AG08395 (cell line): Measurements from ENCODE around the gene SCARB1.

Source experiments
- DNase-seq: peaks from one replicate; pipeline ENCODE4 v3.0.0; 2012; ENCODE audit warnings: mixed read lengths, low spot score

SCARB1 gene

DNA sequence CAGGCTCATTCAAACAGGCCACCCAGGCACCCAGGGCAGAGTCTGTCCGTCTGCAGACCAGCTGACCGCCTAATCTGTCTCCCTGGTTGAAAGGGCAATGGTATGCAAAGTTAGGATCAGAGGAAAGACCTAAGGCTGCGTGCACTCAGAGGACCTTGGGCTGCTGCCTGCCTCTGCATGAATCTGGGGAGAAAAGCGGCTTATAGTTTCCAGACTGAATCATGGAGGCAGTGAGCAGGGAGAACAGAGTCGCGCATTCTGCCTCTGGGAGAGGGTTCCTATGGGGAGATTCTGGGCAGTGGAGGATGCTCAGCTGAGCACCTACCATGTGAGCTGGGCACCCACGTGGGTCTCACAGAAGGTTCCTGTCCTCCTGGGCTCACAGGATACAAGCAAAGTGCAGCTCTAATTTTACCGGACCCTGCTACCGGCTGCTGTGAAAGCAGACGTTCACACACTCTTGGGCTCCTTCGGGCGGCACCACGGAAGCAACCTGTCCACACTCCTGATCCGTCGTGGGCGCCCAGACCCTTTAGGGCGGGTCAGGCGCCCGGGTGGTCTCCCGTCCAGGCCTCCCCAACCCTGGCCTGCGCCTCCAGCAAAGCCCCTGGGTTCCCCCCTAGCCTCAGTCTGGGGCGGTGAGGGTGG lies 772 bp downstream of the SCARB1 start:
- no peak for DNase-seq

DNA sequence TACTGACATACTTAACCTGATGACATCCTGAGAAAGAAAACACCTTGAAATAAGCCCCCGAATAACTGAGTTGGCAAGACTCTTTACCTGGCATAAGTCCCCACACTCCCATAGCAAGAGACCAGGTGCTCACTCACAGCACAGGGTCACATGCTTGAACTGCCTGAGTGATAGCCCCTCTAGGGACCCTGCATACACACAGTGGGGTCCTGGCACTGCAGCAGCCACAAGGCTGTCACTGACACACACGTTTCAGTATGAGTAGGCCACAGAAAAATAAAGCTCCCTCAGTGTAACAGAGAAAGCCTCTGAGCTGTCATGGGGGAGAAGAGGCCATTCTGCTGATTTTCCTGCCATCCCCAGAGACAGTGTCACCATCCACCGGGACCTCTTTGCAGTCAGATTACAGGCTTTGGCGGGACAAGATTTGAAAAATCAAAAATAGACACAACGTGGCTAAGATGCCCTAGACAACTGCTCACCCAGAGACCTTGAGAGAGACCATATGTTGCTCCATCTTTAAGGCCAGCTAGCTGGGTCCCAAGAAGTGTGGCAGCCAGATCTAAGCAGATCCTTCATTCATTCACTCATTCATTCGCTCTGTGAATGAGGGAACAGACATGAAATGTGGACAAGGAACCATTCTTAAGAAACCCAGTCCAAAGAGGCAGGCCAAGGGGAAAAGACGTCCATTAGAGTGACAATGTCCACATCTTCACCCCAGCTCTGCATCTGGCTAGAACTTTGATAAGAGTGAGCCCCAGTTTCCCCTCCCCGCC lies 1.6 kb downstream of the SCARB1 start:
- DNase-seq, result no peak

DNA sequence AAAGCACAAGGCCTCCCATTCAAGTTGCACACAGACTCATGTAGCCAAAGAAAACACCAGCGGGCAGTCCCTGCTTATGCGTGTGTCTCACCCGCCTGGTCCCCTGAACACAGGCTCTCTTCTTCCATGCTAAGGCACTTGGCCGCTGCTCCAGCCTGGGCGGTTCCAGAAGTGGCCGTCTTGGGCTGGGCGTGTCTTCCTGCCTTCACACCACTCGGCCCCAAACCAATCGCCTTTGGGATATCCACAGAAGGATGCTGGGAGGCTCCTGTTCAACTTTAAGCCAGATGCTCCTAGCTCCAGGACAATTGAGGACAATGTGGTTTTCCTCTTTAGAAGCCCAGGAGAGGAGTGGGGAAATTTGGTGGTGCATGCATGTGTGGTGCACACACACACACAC lies 2.2 kb downstream of the SCARB1 start:
- DNase-seq, result peak; percentile 56

DNA sequence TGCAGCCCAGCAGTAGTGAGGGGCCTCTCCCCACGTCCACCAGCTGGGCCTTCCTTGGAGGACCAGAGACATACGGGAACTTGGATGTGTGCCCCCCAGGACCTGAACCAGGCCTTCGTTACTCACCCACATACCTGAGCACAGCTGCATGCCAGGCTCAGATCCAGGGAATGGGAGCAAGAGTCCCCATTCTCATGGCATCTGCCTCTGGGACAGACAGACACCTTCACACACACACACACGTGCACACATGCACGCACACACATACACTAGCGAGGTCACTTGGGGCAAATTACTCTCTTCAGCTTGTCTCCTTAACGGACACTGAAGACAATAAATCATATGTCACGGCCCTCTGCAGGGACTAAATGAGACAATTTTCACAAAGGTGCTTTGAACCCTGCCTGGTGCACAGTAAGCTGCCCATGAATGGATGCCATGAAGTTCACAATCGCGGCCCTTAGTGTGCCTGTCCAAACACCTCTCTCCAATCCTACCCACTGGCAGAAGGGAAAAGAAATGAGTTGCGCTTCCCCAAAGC lies 5.7 kb downstream of the SCARB1 start:
- no peak for DNase-seq

DNA sequence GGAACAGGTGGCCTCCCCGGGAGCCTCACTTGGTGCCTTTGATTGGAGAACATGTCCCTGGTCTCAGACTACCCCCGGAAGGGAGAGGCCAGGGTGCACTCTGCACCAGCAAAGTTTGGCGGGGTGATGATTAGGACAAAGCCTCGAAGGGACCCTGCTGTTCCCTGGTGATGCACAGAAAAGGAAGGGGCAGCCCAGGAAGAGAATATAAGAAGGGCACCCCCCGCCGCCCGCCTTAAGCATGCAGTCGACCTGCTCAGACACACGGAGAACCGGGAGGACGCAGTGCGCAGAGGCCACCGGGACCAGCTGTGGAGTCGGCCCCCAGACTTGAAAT lies 6.9 kb downstream of the SCARB1 start:
- DNase-seq, result no peak

DNA sequence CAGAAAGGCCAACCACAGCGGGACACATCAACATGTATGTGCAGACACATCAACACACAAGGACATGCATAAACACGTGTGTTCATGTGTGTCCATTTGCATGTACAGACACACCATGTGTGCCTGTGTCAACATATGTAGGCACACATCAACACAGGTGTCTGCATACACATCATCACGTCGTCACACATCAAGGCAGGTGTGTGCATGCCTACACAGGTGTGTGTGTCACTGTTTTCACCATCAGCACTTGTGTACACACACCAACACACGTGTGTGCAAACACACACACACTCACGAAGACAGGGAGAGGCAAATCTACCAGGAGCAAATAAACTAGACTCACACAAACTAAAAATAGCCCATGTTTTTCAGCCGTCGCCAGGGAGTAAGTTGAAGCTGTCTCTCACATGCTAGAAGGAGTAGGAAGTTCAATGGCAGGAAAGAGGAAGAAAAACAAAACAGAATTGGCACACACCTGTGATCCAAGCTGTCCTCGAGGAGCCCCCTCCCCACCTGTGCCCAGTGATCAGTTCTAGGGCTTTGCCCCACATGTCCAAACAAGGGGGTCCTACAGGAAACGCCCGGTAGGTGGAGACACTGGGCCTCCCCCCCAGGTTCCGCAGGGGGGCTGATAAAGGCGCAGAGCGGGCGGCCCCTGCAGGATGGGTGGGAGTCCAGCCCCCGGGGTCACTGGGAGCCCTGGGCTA lies 7.4 kb downstream of the SCARB1 start:
- no peak for DNase-seq

DNA sequence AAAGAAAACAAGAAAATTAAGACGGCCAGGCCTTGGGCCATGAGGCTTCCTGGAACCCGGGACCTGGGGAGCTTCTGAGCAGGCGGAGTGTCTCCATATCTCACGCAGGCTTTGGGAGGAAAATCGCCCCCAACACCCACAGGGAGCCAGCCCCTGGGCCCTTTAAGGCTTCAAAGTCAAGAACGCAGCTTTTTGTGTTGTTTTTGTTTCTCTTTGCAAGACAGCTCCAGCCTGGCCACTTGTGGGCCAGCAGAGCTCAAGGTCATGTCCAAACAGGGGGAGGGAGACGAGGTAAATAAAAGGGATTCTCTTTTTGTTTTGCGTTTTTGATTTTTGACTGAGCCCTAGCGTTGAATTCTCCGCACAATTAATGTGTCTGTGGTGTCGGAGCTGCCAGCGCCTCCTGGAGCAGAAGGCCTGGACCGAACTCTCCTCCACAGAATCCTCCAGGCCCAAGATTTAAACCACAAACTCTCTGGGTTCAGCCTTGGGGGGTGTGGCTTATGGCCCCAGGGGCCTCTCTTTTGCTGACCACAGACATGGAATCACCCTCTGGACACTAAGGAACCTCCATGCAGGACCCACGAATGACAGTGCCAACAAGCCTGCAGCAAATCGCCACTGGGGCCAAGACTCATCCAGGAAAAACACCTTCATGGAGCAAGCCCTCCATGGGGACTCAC lies 8.2 kb downstream of the SCARB1 start:
- no peak for DNase-seq

DNA sequence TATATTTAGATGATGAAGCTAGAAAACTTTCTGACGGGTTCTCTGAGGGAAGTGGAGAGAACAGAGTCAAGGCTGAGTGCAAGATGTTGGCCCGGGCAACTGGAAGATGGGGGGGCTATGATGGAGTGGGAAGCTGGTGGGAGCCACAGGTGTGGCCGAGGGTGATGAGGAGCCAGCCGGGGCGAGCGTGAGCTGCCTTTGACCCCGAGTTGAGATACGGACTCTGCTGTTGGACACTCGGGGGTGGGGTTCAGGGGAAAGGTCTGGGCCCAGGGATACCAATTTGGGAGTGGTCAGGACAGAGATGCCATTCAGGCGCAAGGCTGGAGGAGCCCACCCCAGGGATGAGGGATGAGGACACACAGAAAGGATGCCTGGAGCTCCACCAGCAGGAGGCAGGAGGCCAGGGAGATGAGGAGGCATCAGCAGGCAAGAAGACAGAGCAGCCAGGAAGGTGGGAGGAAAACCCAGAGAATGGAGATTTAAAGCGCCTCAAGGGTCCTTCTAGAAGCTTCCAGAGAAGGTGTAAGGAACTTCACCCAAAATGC lies 9.0 kb downstream of the SCARB1 start:
- no peak for DNase-seq

DNA sequence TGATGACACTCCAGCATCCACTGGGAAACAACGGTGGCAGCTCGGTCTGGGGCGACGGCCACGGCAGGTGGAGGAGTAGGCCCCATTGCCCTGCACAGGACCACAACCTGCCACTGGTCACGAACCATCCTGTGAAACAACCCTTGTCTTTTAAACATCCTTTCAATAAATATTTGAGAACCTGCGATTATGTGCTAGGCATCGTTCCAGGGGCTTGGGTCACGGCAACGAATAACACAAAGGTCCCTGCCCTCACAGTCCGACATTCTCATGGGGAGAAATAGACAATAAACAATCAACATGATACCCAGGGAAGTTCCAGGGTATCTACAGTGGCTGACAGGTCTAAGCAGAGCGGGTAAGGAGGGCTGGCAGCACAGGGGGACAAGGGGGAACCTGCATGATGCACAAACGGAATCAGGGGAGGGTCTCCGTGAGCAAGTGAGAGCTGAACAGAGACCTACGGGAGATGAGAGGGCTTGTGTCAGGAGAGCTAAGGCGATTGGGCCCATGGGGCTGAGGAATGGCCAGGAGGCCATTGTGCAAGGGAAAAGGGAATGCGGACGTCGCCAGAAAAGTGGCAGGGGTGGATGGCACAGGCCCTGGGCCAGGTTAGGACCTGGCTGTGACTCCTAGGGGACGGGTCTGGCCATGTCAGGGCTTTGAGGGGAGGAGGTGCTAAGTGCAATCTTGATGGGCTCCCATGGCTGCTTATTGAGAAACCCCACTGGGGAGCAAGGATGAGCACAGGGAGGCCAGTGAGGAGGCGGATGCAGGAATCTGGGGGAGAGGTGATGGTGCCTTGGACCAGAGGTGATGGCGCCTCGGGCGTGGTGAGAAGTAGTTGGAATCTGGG lies 9.7 kb downstream of the SCARB1 start:
- DNase-seq, result no peak

DNA sequence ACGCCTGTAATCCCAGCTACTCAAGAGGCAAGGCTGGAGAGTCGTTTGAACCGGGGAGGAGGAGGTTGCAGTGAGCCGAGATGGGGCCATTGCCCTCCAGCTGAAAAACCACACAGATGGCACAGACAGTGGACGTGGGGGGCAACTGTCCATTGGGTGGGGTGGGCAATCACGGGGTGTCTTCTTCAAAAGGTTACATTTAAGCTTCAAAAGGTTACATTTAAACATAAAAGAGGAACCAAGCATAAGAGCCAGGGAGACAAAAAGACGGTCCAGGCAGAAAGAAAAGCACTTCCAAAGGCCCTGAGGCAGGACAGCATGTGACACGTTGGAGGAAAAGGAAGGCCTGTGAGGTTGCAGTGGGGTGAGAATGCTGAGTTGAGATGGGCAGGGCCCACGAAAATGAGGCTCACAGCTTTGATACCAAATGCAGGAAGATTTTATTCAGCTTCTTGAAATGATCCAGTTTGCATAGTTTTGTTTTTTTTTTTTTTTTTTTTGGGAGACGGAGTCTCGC lies 10.7 kb downstream of the SCARB1 start:
- DNase-seq, result no peak

DNA sequence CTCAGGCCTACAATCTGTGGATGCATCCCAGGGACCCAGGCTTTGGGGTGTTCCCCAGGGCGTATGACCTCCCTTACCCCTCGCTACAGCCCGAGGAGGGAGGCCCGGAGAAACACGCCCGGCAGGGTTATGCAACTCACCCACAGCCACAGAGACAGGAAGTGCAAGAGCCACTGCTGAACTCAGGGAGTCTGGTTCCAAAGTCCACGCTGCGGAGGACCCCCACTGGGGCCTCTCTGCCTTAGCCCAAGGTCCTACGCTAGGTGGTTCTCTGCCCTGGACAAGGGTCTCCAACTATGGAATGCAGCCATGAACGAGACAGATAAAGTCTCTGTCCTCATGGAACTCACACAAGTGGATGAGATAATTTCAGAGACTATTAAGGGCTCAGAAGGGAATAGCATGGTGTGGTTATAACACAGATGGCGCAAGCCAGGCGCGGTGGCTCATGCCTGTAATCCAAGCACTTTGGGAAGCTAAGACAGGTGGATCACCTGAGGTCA lies 11.3 kb downstream of the SCARB1 start:
- DNase-seq, result peak; percentile 62

DNA sequence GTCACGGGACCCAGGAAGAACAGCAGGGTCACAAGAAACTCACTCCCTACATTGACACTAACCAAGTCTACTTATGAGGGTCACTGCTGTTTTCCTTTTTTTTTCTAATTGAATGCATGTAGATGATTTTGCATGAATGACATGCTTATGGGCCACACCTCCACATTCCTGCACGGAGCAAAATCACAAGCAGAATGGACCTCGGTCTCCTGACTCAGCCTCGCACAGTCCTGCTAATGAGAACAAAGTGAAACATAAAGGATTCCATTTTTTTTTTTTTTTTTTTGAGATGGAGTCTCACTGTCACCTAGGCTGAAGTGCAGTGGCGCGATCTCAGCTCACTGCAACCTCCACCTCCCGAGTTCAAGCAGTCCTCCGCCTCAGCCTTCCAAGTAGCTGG lies 12.3 kb downstream of the SCARB1 start:
- no peak for DNase-seq

DNA sequence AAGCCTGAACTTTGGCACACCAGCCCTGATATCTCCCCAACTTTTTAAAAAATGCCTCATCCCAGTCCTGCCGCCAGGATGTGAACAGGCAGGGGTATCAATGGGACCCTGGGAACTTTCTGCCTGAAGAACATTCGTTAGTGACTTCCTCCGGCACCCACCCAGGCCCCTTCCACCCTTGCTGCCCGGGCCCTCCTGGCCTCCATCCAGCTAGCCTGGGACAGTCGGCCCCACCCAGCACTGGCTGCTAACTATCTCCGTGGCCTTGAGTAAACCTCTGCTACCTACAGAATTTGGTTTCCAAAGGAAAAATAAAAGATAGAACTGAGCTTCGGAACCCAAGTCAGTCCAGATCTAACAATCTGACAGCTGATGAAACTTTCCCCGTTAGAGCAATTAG lies 14.3 kb downstream of the SCARB1 start:
- DNase-seq, result no peak

DNA sequence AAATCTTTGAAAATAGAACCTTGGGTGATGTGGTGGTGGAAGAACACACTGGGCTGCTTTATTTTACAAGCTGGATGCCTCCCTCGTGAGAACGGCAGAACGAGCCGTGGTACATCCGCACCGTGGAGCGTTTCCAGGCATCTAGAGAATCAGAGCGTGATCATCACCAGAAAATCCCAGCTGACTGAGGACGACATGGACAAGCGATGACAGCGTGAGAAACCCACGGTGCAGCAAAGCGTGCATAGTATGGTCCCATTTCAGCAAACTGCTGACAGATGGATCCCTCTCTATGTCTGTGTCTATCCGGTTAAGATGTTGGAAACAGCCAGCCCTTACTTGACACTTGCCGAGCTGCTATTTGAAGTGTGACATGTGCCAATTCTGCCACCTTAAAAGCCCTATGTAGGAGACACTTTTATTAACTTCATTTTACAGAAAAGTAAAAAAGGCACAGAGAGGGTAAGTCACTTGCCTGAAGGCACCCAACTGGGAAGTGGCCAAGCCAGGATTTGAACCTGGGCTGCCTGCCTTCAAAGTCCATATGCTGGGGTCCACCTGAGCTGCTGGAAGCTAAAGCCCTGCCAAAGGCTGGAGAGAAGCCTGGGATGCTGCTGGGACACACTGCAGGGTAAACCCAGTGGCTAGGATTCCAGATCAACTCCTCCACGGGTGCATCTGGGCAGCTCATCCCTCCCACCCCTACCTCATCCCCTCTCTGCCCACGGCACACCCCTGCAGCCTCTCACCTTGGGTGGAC lies 14.9 kb downstream of the SCARB1 start:
- peak; percentile 22 for DNase-seq

DNA sequence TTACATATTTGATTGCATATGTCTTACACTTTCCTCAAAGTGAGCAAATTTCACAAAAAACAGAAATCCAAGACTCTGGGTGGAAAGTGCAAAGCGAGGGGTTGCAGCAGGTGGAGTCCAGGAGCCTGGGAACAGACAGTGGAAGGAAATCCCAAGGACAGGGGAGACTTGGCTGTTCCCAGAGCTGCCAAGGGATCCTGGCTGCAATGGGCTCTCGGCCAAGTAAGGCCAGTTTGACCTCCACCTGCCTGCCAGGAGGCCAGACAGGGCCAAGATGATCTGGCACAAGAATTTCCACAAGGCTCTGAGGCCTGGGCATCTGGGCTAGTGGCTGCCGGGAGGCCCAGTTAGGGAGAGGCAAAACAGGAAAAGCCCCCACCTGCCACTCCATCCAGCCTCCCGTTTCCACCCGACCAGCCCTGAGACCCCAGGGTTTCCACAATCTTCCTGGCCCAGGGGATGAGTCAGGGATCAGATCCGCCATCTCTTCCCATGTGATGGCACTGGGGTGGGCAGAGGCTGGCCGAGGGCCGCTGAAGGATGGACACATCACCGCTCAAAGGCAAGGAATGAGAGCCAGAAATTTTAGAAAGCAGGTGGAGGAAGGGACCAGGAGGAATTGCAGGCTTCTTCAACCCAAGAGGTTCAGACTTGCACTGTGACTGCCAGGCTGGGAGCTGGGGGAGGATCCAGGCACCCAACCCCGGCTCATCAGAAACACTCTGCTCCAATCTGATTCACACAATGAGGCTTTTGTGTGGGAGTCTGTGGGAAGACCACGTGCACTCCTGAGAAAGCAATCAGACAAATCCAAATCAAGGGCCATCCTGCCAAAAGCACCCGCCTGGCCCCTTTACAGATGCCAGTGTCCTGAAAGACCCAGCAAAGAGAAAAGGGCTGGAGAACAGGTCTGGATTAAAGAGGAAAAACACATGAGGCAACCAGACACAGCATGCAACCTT lies 16.3 kb downstream of the SCARB1 start:
- no peak for DNase-seq

DNA sequence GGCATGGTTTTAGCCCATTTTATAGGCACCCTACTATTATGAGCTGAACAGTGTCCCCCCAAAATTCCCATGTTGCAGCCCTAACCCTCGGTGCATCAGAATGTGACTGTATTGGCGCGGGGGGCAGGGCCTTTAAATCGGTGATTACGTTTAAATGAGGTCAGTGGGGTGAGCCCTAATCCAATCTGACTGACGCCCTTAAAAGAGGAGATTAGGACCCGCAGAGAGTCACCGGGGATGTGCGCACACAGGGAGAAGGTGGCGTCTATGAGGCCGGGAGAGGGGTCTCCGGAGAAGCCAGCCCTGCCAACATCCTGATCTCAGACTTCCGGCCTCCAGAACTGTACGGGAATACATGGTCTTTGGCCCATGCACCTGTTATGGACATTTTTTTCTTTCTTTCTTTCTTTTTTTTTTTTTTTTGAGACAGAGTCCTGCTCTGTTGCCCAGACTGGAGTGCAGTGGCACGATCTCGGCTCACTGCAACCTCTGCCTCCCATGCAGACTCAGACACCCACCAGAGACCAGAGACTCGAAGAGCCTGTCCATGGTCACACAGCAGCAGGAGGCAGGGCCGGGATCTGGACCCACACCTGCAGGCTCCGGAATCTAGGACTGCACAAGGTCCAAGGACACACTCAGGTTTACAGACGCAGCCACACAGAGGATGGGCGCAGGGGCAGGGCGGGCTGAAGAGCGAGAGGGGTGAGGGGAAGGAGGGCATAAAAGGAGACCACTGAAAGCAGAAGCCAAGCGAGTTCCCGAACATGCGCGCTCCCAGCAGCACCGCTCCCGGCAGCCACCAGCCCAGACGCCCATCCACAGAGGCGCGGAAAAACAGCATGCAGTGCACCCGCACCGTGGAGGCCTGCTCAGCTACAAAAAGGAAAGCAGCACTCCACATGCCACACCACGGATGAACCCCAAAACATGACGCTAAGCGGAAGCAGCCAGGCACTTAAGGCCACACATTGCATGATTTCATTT lies 19.0 kb downstream of the SCARB1 start:
- no peak for DNase-seq

DNA sequence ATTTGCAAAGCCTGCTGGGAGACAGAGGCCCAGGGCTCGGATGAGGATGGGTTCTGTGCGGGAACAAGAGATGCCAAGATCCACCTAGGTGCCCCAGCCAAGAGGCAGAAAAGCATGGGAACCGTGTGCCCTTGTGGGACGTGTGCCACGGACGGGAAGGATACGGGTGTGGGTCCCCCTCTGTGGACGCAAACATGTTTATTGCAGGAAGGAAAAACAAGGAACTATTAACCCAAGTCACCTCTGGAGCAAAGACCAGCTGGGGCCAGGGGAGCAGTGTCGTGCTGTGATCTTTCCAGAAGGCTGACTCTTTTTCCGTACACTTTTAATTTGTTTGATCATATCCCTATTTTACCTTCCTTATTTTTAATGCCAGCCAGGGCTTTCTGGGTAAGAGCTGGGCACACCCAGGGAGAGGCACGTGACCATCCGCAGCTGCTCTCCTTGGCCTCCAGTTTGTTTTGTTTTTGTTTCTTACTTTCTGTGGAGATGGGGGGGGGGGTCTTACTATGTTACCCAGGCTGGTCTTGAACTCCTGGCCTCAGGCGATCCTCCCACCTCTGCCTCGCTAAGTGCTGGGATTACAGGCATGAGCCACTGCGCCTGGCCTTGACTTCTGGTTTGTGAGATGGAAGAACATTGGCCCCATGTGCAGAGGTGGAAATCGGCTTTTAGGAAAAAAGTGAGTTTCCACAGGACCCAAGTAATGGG lies 20.7 kb downstream of the SCARB1 start:
- no peak for DNase-seq
